GM19328 (cell line): Measurements from ENCODE around the gene USP34.
"Not testable (repeated sequence)": the region's sequence is repeated elsewhere in the genome, so short reads cannot be mapped to it uniquely, and the experiment has no call there.

Experiments used
- ATAC-seq: cut with Tn5 transposase; IDR thresholded peaks from one replicate; pipeline ENCODE4 v1.9.1; 2021; ENCODE audit warnings: mild to moderate bottlenecking, moderate library complexity; ENCODE audit not compliant: unreplicated experiment

The USP34 gene

GRCh38 chr2:61167579-61167978 lies 303.3 kb downstream of the USP34 start:
- ATAC-seq: no peak

- ATAC-seq: no peak
These were observed 304.9 kb downstream of the USP34 start for GRCh38 chr2:61165946-61166345.

DNA sequence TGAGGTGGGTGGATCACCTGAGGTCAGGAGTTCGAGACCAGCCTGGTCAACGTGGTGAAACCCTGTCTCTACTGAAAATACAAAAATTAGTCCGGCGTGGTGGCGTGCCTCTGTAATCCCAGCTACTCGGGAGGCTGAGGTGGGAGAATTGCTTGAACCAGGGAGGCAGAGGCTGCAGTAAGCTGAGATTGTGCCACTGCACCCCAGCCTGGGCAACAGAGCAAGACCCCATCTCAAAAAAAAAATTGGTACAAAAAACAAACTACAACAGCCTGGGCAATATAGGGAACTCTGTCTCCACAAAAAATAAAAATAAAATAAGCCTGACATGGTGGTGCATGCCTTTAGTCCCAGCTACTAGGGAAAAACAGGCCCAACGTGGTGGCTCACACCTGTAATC lies 305.8 kb downstream of the USP34 start:
- not testable (repeated sequence) for ATAC-seq

DNA sequence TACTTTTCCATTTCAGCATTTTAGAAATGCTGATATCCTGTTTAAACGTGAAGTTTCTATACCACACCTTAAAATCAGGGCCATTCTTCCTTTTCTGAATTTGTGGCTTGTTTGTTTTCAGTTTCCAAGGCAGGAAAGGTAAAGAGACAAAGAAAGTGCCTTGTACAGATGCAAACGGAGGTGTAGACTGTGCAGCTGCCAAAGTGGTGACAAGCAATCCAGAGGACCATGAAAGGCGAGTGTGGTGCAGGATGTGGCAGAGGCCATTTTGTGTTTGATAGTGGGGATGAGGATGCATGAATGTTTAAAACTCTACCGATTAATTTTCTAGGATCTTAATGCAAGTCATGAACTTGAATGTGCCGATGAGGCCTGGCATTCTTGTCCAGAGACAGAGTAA lies 308.2 kb downstream of the USP34 start:
- no peak for ATAC-seq

DNA sequence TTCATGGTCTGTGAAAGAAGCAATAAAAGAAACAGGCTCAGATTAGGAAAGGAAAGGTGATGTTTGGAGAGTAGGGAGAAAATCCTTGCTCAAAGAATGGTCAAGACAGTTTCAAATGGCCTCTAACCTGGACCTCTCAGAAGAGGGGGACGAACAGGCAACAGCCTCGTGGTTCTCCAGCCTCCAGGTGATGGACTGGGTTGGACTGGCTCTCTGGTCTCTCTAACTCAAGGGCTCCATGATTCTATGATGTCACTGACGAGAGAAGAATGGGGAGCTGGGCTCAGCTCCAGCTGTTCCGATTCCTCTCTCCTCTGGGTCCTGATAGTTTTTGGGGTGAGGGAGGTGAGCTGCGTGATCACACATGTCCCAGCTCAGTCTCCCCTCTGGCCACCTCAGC lies 309.0 kb downstream of the USP34 start, which contains the start of gene C2orf74:
Gene C2orf74, plus strand, starts transcription at position 301 of the 400 bp plus-strand sequence. CDS start 327 bp downstream, outside the sequence.
- no peak for ATAC-seq

GRCh38 chr2:61158356-61158955 lies 312.4 kb downstream of the USP34 start:
- no peak for ATAC-seq

- ATAC-seq: no peak
These were observed 313.4 kb downstream of the USP34 start for GRCh38 chr2:61157371-61158003.

- no peak for ATAC-seq
These were observed 319.5 kb downstream of the USP34 start for GRCh38 chr2:61151436-61151835.

DNA sequence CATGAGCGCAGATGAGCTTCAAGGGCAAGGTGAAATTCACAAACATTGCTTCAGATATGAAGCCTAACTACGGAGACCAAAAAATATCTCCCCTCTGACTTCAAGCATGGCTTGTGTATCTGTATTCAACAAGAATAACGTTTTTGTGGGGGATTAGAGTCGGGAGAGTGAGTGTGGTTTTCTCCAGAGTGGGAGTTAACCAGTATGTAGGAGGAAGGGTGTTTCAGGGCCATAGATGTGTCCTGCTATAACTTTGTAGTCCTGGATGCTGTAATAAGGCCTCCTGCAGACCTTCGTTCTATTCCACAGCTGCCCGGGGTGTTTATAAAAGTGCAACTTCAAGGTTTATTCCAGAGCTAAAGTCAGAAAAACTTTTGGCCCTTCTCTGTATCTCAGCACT lies 321.8 kb downstream of the USP34 start:
- no peak for ATAC-seq

DNA sequence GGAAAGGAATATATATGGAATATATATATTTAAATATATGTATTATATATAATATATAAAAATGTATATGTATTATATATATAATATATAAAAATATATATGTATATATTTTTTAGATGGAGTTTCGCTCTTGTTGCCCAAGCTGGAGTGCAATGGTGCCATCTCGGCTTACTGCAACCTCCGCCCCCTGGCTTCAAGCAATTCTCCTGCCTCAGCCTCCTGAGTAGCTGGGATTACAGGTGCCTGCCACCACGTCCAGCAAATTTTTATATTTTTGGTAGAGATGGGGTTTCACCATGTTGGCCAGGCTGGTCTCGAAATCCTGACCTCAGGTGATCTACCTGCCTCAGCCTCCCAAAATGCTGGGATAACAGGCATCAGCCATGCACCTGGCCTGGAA lies 322.8 kb downstream of the USP34 start:
- ATAC-seq: not testable (repeated sequence)

- no peak for ATAC-seq
These were observed 324.9 kb downstream of the USP34 start for GRCh38 chr2:61145990-61146389.

- ATAC-seq: peak; percentile 82
These were observed 326.1 kb downstream of the USP34 start for GRCh38 chr2:61144697-61145268.

DNA sequence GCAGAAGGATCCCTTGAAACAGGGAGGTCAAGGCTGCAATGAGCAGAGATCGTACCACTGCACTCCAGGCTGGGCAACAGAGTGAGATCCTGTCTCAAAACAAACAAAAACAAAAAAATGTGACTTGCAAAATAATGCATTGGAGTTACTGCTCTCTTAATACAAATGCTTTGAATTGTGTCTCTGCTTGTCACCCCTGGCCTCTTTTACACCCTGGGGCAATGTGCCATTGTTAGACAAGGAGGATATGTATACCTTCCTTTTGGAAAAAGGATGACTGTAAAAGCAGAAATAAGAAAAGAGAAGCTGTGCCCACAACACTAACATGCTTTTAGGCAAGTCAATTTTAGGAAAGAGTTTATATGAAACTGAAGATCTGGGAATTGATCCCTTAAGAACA lies 329.7 kb downstream of the USP34 start:
- no peak for ATAC-seq

- no peak for ATAC-seq
These were observed 332.0 kb downstream of the USP34 start for GRCh38 chr2:61138859-61139258.
